Measurements from ENCODE around the gene PLCXD1.
A peak's percentile ranks its signal among the peaks of the same experiment; 100 is the strongest.
"Not testable (repeated sequence)": the region's sequence is repeated elsewhere in the genome, so short reads cannot be mapped to it uniquely, and the experiment has no call there.

Gene PLCXD1

GRCh38 chrX:281166-281999 lies at the start of gene PLCXD1:
Gene PLCXD1 (plus strand): TSS chrX:281381. CDS start chrX:284188, 2,807 bp downstream.
- DNase-seq, result no peak
- Mint-ChIP-seq H3K27ac (peak within 1 kb of the TSS; percentile 29), H3K27me3 (no peaks in the 10 kb centered on the region), H3K36me3 (ENCODE audit: low read depth) (peaks cover 22% of the 10 kb centered on the region), H3K9me3 (no peaks in the 10 kb centered on the region), H3K4me1 (ENCODE audit: low read depth) (peaks cover 32% of the 10 kb centered on the region), H3K4me3 (peak within 1 kb of the TSS; percentile 70)

GRCh38 chrX:231637-232277 lies 49.4 kb upstream of the PLCXD1 start:
- DNase-seq; H3K36me3 Mint-ChIP-seq (ENCODE audit: low read depth); H3K27ac Mint-ChIP-seq; H3K4me1 Mint-ChIP-seq (ENCODE audit: low read depth); H3K27me3 Mint-ChIP-seq; H3K9me3 Mint-ChIP-seq; H3K4me3 Mint-ChIP-seq: not testable (repeated sequence)

GRCh38 chrX:232278-232655 lies 48.9 kb upstream of the PLCXD1 start:
- not testable (repeated sequence) for H3K27me3 Mint-ChIP-seq; H3K36me3 Mint-ChIP-seq (ENCODE audit: low read depth); H3K4me1 Mint-ChIP-seq (ENCODE audit: low read depth); H3K27ac Mint-ChIP-seq; DNase-seq; H3K9me3 Mint-ChIP-seq; H3K4me3 Mint-ChIP-seq

- not testable (repeated sequence) for DNase-seq; H3K27ac Mint-ChIP-seq; H3K27me3 Mint-ChIP-seq; H3K9me3 Mint-ChIP-seq; H3K4me1 Mint-ChIP-seq (ENCODE audit: low read depth); H3K36me3 Mint-ChIP-seq (ENCODE audit: low read depth); H3K4me3 Mint-ChIP-seq
Observed at GRCh38 chrX:236201-236600, 45.0 kb upstream of the PLCXD1 start.

- Mint-ChIP-seq H3K27ac (peak overlapping the region; percentile 95), H3K27me3 (no peaks in the 10 kb centered on the region), H3K36me3 (ENCODE audit: low read depth) (no peaks in the 10 kb centered on the region), H3K4me3 (peak overlapping the region; percentile 45), H3K9me3 (no peaks in the 10 kb centered on the region), H3K4me1 (ENCODE audit: low read depth) (peaks cover 19% of the 10 kb centered on the region)
- peak; percentile 53 for DNase-seq
Observed at GRCh38 chrX:250965-251364, 30.2 kb upstream of the PLCXD1 start.

- not testable (repeated sequence) for H3K9me3 Mint-ChIP-seq
Observed at GRCh38 chrX:251396-252243, 29.6 kb upstream of the PLCXD1 start.

GRCh38 chrX:252244-252956 lies 28.8 kb upstream of the PLCXD1 start:
- no peaks in the 10 kb centered on the region for H3K27me3 Mint-ChIP-seq
- no peaks in the 10 kb centered on the region for H3K36me3 Mint-ChIP-seq (ENCODE audit: low read depth)
- no peak for DNase-seq
- H3K4me3 Mint-ChIP-seq, result no peak overlapping the region
- H3K9me3 Mint-ChIP-seq, result no peaks in the 10 kb centered on the region
- peaks cover 19% of the 10 kb centered on the region for H3K4me1 Mint-ChIP-seq (ENCODE audit: low read depth)
- peak overlapping the region; percentile 5 for H3K27ac Mint-ChIP-seq

More at GRCh38 chrX:251396-252243, 29.6 kb upstream of the PLCXD1 start:
- Mint-ChIP-seq H3K4me1 (ENCODE audit: low read depth) (peaks cover 19% of the 10 kb centered on the region), H3K4me3 (peak overlapping the region; percentile 45), H3K27ac (peak overlapping the region; percentile 95)
- DNase-seq; H3K27me3 Mint-ChIP-seq; H3K36me3 Mint-ChIP-seq (ENCODE audit: low read depth): not testable (repeated sequence)

GRCh38 chrX:252957-253291 lies 28.3 kb upstream of the PLCXD1 start:
- H3K27ac Mint-ChIP-seq, result no peak overlapping the region
- no peaks in the 10 kb centered on the region for H3K36me3 Mint-ChIP-seq (ENCODE audit: low read depth)

GRCh38 chrX:253451-254297 lies 27.5 kb upstream of the PLCXD1 start:
- H3K9me3 Mint-ChIP-seq, result no peaks in the 10 kb centered on the region
- no peak overlapping the region for H3K27ac Mint-ChIP-seq
- H3K27me3 Mint-ChIP-seq, result no peaks in the 10 kb centered on the region
- no peaks in the 10 kb centered on the region for H3K36me3 Mint-ChIP-seq (ENCODE audit: low read depth)
- peaks cover 19% of the 10 kb centered on the region for H3K4me1 Mint-ChIP-seq (ENCODE audit: low read depth)
- no peak for DNase-seq
- H3K4me3 Mint-ChIP-seq, result no peak overlapping the region

More at GRCh38 chrX:252957-253291, 28.3 kb upstream of the PLCXD1 start:
- H3K4me3 Mint-ChIP-seq, result no peak overlapping the region
- H3K27me3 Mint-ChIP-seq, result no peaks in the 10 kb centered on the region
- peaks cover 19% of the 10 kb centered on the region for H3K4me1 Mint-ChIP-seq (ENCODE audit: low read depth)
- no peak for DNase-seq
- no peaks in the 10 kb centered on the region for H3K9me3 Mint-ChIP-seq

- no peak for DNase-seq
Observed at GRCh38 chrX:254630-255215, 26.5 kb upstream of the PLCXD1 start.

GRCh38 chrX:255923-256331 lies 25.3 kb upstream of the PLCXD1 start:
- H3K4me1 Mint-ChIP-seq (ENCODE audit: low read depth), result peaks cover 17% of the 10 kb centered on the region
- H3K9me3 Mint-ChIP-seq, result no peaks in the 10 kb centered on the region
- no peaks in the 10 kb centered on the region for H3K36me3 Mint-ChIP-seq (ENCODE audit: low read depth)
- H3K27me3 Mint-ChIP-seq, result no peaks in the 10 kb centered on the region
- no peak overlapping the region for H3K27ac Mint-ChIP-seq
- no peak overlapping the region for H3K4me3 Mint-ChIP-seq
- DNase-seq, result no peak

More at GRCh38 chrX:254630-255215, 26.5 kb upstream of the PLCXD1 start:
- no peaks in the 10 kb centered on the region for H3K27me3 Mint-ChIP-seq
- H3K36me3 Mint-ChIP-seq (ENCODE audit: low read depth), result no peaks in the 10 kb centered on the region
- H3K4me1 Mint-ChIP-seq (ENCODE audit: low read depth), result peaks cover 19% of the 10 kb centered on the region
- no peak overlapping the region for H3K27ac Mint-ChIP-seq
- H3K4me3 Mint-ChIP-seq, result no peak overlapping the region
- no peaks in the 10 kb centered on the region for H3K9me3 Mint-ChIP-seq

- not testable (repeated sequence) for H3K27me3 Mint-ChIP-seq; H3K4me1 Mint-ChIP-seq (ENCODE audit: low read depth); H3K9me3 Mint-ChIP-seq; H3K36me3 Mint-ChIP-seq (ENCODE audit: low read depth); H3K4me3 Mint-ChIP-seq; H3K27ac Mint-ChIP-seq; DNase-seq
Observed at GRCh38 chrX:257054-257453, 24.1 kb upstream of the PLCXD1 start.

GRCh38 chrX:257681-258289 lies 23.4 kb upstream of the PLCXD1 start:
- Mint-ChIP-seq H3K27ac (no peak overlapping the region), H3K9me3 (no peaks in the 10 kb centered on the region), H3K4me3 (no peak overlapping the region), H3K4me1 (ENCODE audit: low read depth) (peaks cover under 1% of the 10 kb centered on the region), H3K27me3 (no peaks in the 10 kb centered on the region), H3K36me3 (ENCODE audit: low read depth) (no peaks in the 10 kb centered on the region)
- no peak for DNase-seq

Data from activated T-cell treated with anti-CD3 and anti-CD28 coated beads, Interleukin-2, amount 50 U/mL, for 24 hours (primary cell).